HepG2 (cell line): ENCODE results near the gene TCF7L2. TPM values are rescaled to one million over a fixed set of nuclear protein-coding genes. Genes with fewer than 3 reads are reported as not detected.

Experiments used
- ATF7-NPFF ChIP-seq: sonication (generic); formaldehyde crosslinking; IDR thresholded peaks from 2 replicates; pipeline ENCODE4 v1.8.1; 2023; ENCODE audit warnings: mild to moderate bottlenecking, low read depth, missing genetic modification reagents, moderate library complexity
- HDAC1 ChIP-seq: sonication (generic); formaldehyde crosslinking; IDR thresholded peaks from 2 replicates; pipeline ENCODE4 v1.5.1; 2020; ENCODE audit warnings: mild to moderate bottlenecking, missing genetic modification reagents
- IRX3 ChIP-seq: sonication (generic); formaldehyde crosslinking; IDR thresholded peaks from 2 replicates; pipeline ENCODE4 v1.8.1; 2023; ENCODE audit warnings: mild to moderate bottlenecking, low read depth, missing genetic modification reagents, borderline replicate concordance
- JUNB ChIP-seq: sonication (generic); formaldehyde crosslinking; IDR thresholded peaks from 2 replicates; pipeline ENCODE4 v1.8.0; 2022; ENCODE audit warnings: missing genetic modification reagents, mild to moderate bottlenecking, borderline replicate concordance
- NR2F1 ChIP-seq, 2 experiments: fragments of 450-650 bp in 1 of 2; formaldehyde crosslinking in 1 of 2; IDR thresholded peaks; 2 replicates each; pipeline versions ENCODE4 v1.5.0 to v1.6.1; 2016 to 2020; ENCODE audit warnings: mild to moderate bottlenecking in 1 of 2, missing compliant biosample characterization in 1 of 2, missing genetic modification reagents in 1 of 2, moderate library complexity in 1 of 2
- PHF8 ChIP-seq: sonication (generic); formaldehyde crosslinking; IDR thresholded peaks from 2 replicates; pipeline ENCODE4 v1.5.0; 2020; ENCODE audit warnings: missing genetic modification reagents
- RBAK ChIP-seq: sonication (generic); formaldehyde crosslinking; IDR thresholded peaks from 2 replicates; pipeline ENCODE4 v1.5.1; 2020; ENCODE audit warnings: mild to moderate bottlenecking, missing genetic modification reagents
- SRSF1 ChIP-seq: fragments of 200-400 bp; formaldehyde crosslinking; optimal IDR thresholded peaks from 2 replicates; pipeline ENCODE3; 2017; ENCODE audit warnings: mild to moderate bottlenecking, low read depth, low read length, moderate library complexity
- ZFP37 ChIP-seq: sonication (generic); formaldehyde crosslinking; IDR thresholded peaks from 2 replicates; pipeline ENCODE4 v1.4.0; 2020; ENCODE audit warnings: missing genetic modification reagents, borderline replicate concordance
- ZNF12 ChIP-seq: sonication (generic); formaldehyde crosslinking; IDR thresholded peaks from 2 replicates; pipeline ENCODE4 v1.5.0; 2020; ENCODE audit warnings: missing genetic modification reagents
- ZNF207 ChIP-seq: fragments of 450-650 bp; IDR thresholded peaks from 2 replicates; pipeline ENCODE4 v1.6.1; 2016; ENCODE audit warnings: antibody characterized with exemption, borderline replicate concordance
- ZNF235 ChIP-seq: sonication (generic); formaldehyde crosslinking; IDR thresholded peaks from 2 replicates; pipeline ENCODE4 v1.8.1; 2023; ENCODE audit warnings: mild to moderate bottlenecking, missing genetic modification reagents, borderline replicate concordance
- ZNF552 ChIP-seq: sonication (generic); formaldehyde crosslinking; IDR thresholded peaks from 2 replicates; pipeline ENCODE4 v1.9.0; 2022; ENCODE audit warnings: missing genetic modification reagents, mild to moderate bottlenecking, borderline replicate concordance
- polyA plus RNA-seq, 8 experiments: library from polyadenylated mRNA; depleted of rRNA in 3 of 8; stranded (reverse) in 7 of 8; unstranded in 1 of 8; fragments of >200 nt; fragmentation: Illumina TruSeq in 4 of 8; extraction: Trizol in 4 of 8; gene quantifications; 2 replicates each; pipeline versions ENCODE4 v1.2.1 to v1.2.3, GENCODE V29; 2011 to 2016; ENCODE audit warnings: low read depth in 4 of 8, missing spikeins in 1 of 8, mixed read lengths in 1 of 8; ENCODE audit not compliant: insufficient read depth in 1 of 8
- total RNA-seq, 5 experiments: library from RNA; depleted of rRNA; stranded (reverse); fragments of >200 nt; fragmentation: Illumina TruSeq; extraction: Trizol; gene quantifications; 2 replicates each; pipeline ENCODE4 v1.2.3, GENCODE V29; 2016; ENCODE audit warnings: low read depth in 1 of 5
- TF ChIP-seq, protein P1 (sequence below): IDR thresholded peaks from 2 replicates; pipeline ENCODE4 v1.6.1; 2018; ENCODE audit warnings: missing genetic modification reagents, mild to moderate bottlenecking, missing compliant biosample characterization
- TF ChIP-seq, protein P2 (sequence below): sonication (generic); formaldehyde crosslinking; conservative IDR thresholded peaks from 2 replicates; pipeline ENCODE4 v1.4.0; 2020; ENCODE audit warnings: missing genetic modification reagents
- TF ChIP-seq, protein P3 (sequence below): IDR thresholded peaks from 2 replicates; pipeline ENCODE4 v1.6.1; 2012; ENCODE audit warnings: inconsistent platforms
- TF ChIP-seq, protein P4 (sequence below): sonication (generic); formaldehyde crosslinking; IDR thresholded peaks from 2 replicates; pipeline ENCODE4; 2020; ENCODE audit warnings: missing genetic modification reagents, mild to moderate bottlenecking, borderline replicate concordance
- TF ChIP-seq, protein P5 (sequence below): sonication (generic); formaldehyde crosslinking; IDR thresholded peaks from 2 replicates; pipeline ENCODE4 v1.5.0; 2020; ENCODE audit warnings: mild to moderate bottlenecking, missing genetic modification reagents, borderline replicate concordance
- TF ChIP-seq, protein P6 (sequence below): sonication (generic); formaldehyde crosslinking; IDR thresholded peaks from 2 replicates; pipeline ENCODE4 v1.8.0; 2022; ENCODE audit warnings: missing genetic modification reagents, mild to moderate bottlenecking, borderline replicate concordance
- TF ChIP-seq, protein P7 (sequence below): sonication (generic); formaldehyde crosslinking; IDR thresholded peaks from 2 replicates; pipeline ENCODE4 v1.4.0; 2020; ENCODE audit warnings: missing genetic modification reagents

The TCF7L2 gene
- total and polyA plus RNA-seq, 2 of the 13 experiments (the other 11 are each of a cell fraction or from before 2014, with no cell fraction given): 3.9 to 13.7 TPM

DNA sequence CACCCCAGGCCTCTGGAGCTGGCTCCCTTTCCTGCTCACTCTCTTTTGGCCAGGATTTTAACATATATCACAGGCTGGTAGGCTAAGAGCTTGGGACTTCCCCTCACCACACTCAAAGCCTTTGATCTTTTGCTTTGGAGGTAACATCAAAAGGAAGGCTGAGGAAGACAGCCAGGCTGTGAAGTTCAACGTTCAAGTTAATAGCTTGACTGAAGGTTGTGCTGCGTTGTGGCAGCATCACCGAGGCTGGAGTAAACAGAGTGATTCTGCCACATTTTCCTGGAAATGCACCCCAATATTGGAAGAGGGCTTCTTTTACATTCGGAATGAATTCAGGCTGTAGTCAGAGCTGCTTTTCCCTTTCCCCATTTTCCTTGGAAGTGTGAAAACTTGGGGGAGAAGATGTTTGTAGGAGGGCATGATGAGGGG is 57.3 kb downstream of the TCF7L2 start (continued):
- TF ChIP-seq PHF8 (CRISPR knock-in tag) (0 out of 2 replicates have a peak, but pooled peaks have one; percentile 28), ZNF235 (CRISPR knock-in tag) (no peak), ZNF12 (no peak), ZFP37 (CRISPR knock-in tag) (no peak), HDAC1 (CRISPR knock-in tag) (peak; percentile 91), ATF7-NPFF (no peak), JUNB (CRISPR knock-in tag) (peak; percentile 16; the same call in 1 of the 2 replicates), ZNF207 (no peak), ZNF552 (CRISPR knock-in tag) (no peak), IRX3 (CRISPR knock-in tag) (no peak), RBAK (0 out of 2 replicates have a peak, but pooled peaks have one; percentile 34), SRSF1 (no peak), NR2F1 (CRISPR knock-in tag; IDR thresholded peaks at IDR 0.05) (peak in 1 of 2 experiments; percentile 51; a peak in 2 of 4 replicates)
- TF ChIP-seq, protein P1, sequence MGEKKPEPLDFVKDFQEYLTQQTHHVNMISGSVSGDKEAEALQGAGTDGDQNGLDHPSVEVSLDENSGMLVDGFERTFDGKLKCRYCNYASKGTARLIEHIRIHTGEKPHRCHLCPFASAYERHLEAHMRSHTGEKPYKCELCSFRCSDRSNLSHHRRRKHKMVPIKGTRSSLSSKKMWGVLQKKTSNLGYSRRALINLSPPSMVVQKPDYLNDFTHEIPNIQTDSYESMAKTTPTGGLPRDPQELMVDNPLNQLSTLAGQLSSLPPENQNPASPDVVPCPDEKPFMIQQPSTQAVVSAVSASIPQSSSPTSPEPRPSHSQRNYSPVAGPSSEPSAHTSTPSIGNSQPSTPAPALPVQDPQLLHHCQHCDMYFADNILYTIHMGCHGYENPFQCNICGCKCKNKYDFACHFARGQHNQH (CRISPR knock-in tag): peak; percentile 88
- TF ChIP-seq, protein P2, sequence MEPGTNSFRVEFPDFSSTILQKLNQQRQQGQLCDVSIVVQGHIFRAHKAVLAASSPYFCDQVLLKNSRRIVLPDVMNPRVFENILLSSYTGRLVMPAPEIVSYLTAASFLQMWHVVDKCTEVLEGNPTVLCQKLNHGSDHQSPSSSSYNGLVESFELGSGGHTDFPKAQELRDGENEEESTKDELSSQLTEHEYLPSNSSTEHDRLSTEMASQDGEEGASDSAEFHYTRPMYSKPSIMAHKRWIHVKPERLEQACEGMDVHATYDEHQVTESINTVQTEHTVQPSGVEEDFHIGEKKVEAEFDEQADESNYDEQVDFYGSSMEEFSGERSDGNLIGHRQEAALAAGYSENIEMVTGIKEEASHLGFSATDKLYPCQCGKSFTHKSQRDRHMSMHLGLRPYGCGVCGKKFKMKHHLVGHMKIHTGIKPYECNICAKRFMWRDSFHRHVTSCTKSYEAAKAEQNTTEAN (CRISPR knock-in tag): peak; percentile 64; the same call in 1 of the 2 replicates
- TF ChIP-seq, protein P3, sequence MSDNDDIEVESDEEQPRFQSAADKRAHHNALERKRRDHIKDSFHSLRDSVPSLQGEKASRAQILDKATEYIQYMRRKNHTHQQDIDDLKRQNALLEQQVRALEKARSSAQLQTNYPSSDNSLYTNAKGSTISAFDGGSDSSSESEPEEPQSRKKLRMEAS: peak; percentile 63
- TF ChIP-seq, protein P4, sequence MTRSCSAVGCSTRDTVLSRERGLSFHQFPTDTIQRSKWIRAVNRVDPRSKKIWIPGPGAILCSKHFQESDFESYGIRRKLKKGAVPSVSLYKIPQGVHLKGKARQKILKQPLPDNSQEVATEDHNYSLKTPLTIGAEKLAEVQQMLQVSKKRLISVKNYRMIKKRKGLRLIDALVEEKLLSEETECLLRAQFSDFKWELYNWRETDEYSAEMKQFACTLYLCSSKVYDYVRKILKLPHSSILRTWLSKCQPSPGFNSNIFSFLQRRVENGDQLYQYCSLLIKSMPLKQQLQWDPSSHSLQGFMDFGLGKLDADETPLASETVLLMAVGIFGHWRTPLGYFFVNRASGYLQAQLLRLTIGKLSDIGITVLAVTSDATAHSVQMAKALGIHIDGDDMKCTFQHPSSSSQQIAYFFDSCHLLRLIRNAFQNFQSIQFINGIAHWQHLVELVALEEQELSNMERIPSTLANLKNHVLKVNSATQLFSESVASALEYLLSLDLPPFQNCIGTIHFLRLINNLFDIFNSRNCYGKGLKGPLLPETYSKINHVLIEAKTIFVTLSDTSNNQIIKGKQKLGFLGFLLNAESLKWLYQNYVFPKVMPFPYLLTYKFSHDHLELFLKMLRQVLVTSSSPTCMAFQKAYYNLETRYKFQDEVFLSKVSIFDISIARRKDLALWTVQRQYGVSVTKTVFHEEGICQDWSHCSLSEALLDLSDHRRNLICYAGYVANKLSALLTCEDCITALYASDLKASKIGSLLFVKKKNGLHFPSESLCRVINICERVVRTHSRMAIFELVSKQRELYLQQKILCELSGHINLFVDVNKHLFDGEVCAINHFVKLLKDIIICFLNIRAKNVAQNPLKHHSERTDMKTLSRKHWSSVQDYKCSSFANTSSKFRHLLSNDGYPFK: no peak
- TF ChIP-seq, protein P5, sequence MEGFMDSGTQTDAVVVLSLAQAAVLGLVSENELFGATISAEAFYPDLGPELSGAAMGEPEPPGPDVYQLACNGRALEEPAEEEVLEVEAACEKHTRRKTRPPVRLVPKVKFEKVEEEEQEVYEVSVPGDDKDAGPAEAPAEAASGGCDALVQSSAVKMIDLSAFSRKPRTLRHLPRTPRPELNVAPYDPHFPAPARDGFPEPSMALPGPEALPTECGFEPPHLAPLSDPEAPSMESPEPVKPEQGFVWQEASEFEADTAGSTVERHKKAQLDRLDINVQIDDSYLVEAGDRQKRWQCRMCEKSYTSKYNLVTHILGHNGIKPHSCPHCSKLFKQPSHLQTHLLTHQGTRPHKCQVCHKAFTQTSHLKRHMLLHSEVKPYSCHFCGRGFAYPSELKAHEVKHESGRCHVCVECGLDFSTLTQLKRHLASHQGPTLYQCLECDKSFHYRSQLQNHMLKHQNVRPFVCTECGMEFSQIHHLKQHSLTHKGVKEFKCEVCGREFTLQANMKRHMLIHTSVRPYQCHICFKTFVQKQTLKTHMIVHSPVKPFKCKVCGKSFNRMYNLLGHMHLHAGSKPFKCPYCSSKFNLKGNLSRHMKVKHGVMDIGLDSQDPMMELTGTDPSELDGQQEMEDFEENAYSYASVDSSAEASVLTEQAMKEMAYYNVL (CRISPR knock-in tag): no peak; the same call in 1 of the 2 replicates
- TF ChIP-seq, protein P6, sequence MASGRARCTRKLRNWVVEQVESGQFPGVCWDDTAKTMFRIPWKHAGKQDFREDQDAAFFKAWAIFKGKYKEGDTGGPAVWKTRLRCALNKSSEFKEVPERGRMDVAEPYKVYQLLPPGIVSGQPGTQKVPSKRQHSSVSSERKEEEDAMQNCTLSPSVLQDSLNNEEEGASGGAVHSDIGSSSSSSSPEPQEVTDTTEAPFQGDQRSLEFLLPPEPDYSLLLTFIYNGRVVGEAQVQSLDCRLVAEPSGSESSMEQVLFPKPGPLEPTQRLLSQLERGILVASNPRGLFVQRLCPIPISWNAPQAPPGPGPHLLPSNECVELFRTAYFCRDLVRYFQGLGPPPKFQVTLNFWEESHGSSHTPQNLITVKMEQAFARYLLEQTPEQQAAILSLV: no peak
- TF ChIP-seq, protein P7, sequence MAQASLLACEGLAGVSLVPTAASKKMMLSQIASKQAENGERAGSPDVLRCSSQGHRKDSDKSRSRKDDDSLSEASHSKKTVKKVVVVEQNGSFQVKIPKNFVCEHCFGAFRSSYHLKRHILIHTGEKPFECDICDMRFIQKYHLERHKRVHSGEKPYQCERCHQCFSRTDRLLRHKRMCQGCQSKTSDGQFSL (CRISPR knock-in tag): no peak
